ENCODE measurements around the gene SOX2.

The SOX2 gene

GRCh38 chr3:181728470-181729340, 17.0 kb downstream of the SOX2 start:
- POLR2A ChIA-PET = no interaction called here

DNA sequence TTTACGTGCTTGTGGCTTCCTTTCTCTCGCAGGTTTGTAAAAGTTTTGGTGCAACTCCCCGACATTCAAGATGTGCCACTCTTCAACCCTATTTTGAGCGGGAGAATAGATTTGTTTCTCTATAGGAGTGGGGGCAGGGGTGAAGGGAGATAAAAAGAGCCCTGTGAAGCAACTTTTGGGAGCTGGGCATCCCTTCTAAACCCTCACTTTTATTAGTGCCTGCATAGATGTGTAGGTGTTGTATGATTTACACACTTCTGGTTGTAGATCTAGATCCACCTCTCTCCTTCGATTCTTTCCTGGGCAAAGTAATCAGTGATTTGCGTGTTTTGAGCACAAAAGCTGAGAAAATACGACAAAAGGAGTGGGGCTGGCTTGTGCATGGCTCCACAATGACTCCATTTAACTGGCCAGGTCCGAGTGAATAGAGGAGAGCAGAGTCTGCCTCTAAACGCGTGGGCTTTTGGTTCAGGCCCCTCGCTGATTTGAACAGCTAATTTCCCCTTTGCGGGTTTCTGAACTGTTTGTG, 17.7 kb downstream of the SOX2 start:
- POLR2A ChIA-PET = no interaction called here
- DNase-seq (ENCODE audit: low read depth, low spot score) = no peak

More at GRCh38 chr3:181728470-181729340, 17.0 kb downstream of the SOX2 start:
- DNase-seq (ENCODE audit: low read depth, low spot score) = no peak
- H3K4me3 ChIP-seq (ENCODE audit: low read depth, low read length) = no peak overlapping the region
- CTCF ChIA-PET = no interaction called here
- TF ChIP-seq, protein P1, sequence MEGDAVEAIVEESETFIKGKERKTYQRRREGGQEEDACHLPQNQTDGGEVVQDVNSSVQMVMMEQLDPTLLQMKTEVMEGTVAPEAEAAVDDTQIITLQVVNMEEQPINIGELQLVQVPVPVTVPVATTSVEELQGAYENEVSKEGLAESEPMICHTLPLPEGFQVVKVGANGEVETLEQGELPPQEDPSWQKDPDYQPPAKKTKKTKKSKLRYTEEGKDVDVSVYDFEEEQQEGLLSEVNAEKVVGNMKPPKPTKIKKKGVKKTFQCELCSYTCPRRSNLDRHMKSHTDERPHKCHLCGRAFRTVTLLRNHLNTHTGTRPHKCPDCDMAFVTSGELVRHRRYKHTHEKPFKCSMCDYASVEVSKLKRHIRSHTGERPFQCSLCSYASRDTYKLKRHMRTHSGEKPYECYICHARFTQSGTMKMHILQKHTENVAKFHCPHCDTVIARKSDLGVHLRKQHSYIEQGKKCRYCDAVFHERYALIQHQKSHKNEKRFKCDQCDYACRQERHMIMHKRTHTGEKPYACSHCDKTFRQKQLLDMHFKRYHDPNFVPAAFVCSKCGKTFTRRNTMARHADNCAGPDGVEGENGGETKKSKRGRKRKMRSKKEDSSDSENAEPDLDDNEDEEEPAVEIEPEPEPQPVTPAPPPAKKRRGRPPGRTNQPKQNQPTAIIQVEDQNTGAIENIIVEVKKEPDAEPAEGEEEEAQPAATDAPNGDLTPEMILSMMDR (IDR thresholded peaks at IDR 0.05; ENCODE audit: insufficient read depth, low read length, missing control alignments) = no peak

DNA sequence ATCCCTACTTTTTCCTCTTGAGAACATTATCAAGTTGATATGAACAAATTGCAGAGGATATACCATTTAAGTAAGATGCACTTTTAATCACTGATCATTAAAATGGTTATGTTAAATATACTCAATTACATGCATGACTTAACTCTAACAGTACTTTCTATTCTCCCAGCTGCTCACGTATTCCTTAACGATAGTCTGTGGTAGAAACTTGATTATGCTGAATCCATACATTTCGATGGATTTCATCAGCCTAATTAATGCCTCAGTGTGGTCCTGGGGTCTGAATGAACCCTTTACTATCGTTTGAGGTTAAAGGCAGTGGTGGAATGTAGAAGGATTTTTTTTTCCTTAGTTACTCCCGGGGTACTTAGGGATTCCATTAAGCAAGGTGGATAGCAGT, 18.6 kb downstream of the SOX2 start:
- ChIA-PET CTCF (no interaction called here), POLR2A (no interaction called here)
- H3K4me3 ChIP-seq (ENCODE audit: low read depth, low read length) = no peak overlapping the region
- TF ChIP-seq, protein P1 (IDR thresholded peaks at IDR 0.05; ENCODE audit: insufficient read depth, low read length, missing control alignments) = no peak
- no peak for DNase-seq (ENCODE audit: low read depth, low spot score)

More for the DNA sequence above, 17.7 kb downstream of the SOX2 start:
- no peak overlapping the region for H3K4me3 ChIP-seq (ENCODE audit: low read depth, low read length)
- TF ChIP-seq, protein P1 (IDR thresholded peaks at IDR 0.05; ENCODE audit: insufficient read depth, low read length, missing control alignments) = no peak
- CTCF ChIA-PET = no interaction called here

- DNase-seq (ENCODE audit: low read depth, low spot score) = no peak
- H3K4me3 ChIP-seq (ENCODE audit: low read depth, low read length) = no peak overlapping the region
- TF ChIP-seq, protein P1 (IDR thresholded peaks at IDR 0.05; ENCODE audit: insufficient read depth, low read length, missing control alignments) = no peak
- CTCF ChIA-PET = no interaction called here
- POLR2A ChIA-PET = no interaction called here
Measured at GRCh38 chr3:181730934-181731333, 19.2 kb downstream of the SOX2 start.

DNA sequence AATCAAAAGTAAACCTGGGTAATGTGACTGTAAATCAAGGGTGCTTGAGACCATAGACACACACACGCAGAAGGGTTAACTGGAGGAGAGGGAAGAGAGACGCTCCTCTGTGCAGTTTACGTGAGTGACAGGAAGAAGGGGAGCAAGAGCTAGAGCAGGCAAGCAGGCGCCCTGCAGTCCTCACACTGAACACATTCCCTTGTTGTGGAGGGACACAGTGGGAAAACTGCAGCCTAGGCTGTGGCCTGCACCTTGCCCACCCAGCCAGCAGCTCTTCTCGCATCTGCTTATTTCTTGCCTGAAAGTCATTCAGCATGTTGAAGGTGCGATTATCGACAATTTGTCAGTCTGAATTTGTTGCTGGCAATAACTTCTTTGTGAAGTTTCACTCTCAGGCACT, 24.2 kb downstream of the SOX2 start:
- CTCF ChIA-PET = no interaction called here
- DNase-seq (ENCODE audit: low read depth, low spot score) = no peak
- POLR2A ChIA-PET = no interaction called here
- H3K4me3 ChIP-seq (ENCODE audit: low read depth, low read length) = no peak overlapping the region
- TF ChIP-seq, protein P1 (IDR thresholded peaks at IDR 0.05; ENCODE audit: insufficient read depth, low read length, missing control alignments) = no peak

DNA sequence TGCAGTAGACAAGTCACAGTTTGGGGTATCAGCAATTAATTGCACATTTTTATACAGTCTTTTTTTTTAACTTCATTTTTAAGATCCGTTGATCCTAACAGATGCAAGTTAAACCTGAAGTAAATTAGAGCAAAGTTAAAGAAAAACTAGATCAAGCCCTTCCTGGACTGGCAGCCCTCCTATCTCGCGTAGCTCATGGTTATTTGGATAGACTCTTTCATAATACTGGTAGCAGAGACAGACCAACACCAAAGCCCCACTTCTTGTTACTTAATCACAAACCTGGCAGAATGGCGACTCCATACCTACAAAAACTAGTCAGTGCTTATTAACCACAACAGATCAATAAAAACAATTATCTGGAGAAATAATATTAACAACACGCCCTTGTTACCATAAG, 26.8 kb downstream of the SOX2 start:
- TF ChIP-seq, protein P1 (IDR thresholded peaks at IDR 0.05; ENCODE audit: insufficient read depth, low read length, missing control alignments) = no peak
- no peak overlapping the region for H3K4me3 ChIP-seq (ENCODE audit: low read depth, low read length)
- ChIA-PET CTCF (no interaction called here), POLR2A (no interaction called here)
- no peak for DNase-seq (ENCODE audit: low read depth, low spot score)
